HEK293 (cell line): ENCODE measurements around the gene TMEM212.

Experiments used
- CTCF ChIA-PET: fragments of 350-600 bp; formaldehyde crosslinking; extraction: SDS; loops from one replicate; lab custom pipeline; 2021; ENCODE audit warnings: antibody characterized with exemption; lab: Yijun Ruan, JAX
- POLR2A ChIA-PET: fragments of 300-600 bp; formaldehyde crosslinking; extraction: SDS; loops from one replicate; lab custom pipeline; 2020; ENCODE audit warnings: antibody characterized with exemption, inconsistent platforms; lab: Yijun Ruan, JAX
- H3K27ac ChIP-seq: fragments of 200-500 bp; sonication (Bioruptor generic); 2 replicates; pipeline ENCODE4 v1.5.1; 2014; ENCODE audit warnings: low read depth, low read length, control low read depth, inconsistent platforms; ENCODE audit errors: extremely low read depth
- H3K36me3 ChIP-seq, 2 experiments: fragments of 200-500 bp in 1 of 2; sonication (Bioruptor generic) in 1 of 2; 1 replicate in 1 of 2; 2 replicates in 1 of 2; pipeline ENCODE4 v1.5.1; 2014 to 2017; ENCODE audit warnings: inconsistent platforms in 2 of 2, low read length in 2 of 2; ENCODE audit not compliant: control insufficient read depth in 2 of 2, insufficient read depth in 1 of 2
- H3K4me1 ChIP-seq: fragments of 200-500 bp; sonication (Bioruptor generic); 2 replicates; pipeline ENCODE4 v1.5.1; 2014; ENCODE audit warnings: mild to moderate bottlenecking, low read length, inconsistent platforms; ENCODE audit not compliant: control insufficient read depth, insufficient read depth
- H3K4me3 ChIP-seq: 2 replicates; pipeline ENCODE4 v1.5.1; 2011; ENCODE audit warnings: low read depth, mild to moderate bottlenecking, control low read depth, low read length, moderate library complexity
- H3K9me3 ChIP-seq: fragments of 200-500 bp; sonication (Bioruptor generic); 2 replicates; pipeline ENCODE4 v1.5.1; 2014; ENCODE audit warnings: low read depth, low read length, inconsistent platforms; ENCODE audit not compliant: control insufficient read depth, insufficient read depth
- BCL11A ChIP-seq: fragments of 450-650 bp; formaldehyde crosslinking; IDR thresholded peaks from 2 replicates; pipeline ENCODE4 v1.5.1; 2016; ENCODE audit warnings: low read depth, missing biosample characterization, missing genetic modification characterization
- GFI1B ChIP-seq: fragments of 450-650 bp; formaldehyde crosslinking; IDR thresholded peaks from 2 replicates; pipeline ENCODE4 v1.5.1; 2016; ENCODE audit warnings: missing biosample characterization, missing genetic modification characterization
- GLIS2 ChIP-seq: fragments of 450-650 bp; formaldehyde crosslinking; IDR thresholded peaks from 2 replicates; pipeline ENCODE4 v1.5.1; 2016; ENCODE audit warnings: missing biosample characterization, missing genetic modification characterization
- HOXC10 ChIP-seq: sonication (generic); formaldehyde crosslinking; IDR thresholded peaks from 2 replicates; pipeline ENCODE4 v1.8.1; 2023; ENCODE audit warnings: mild to moderate bottlenecking, missing genetic modification reagents
- MZF1 ChIP-seq: fragments of 450-650 bp; formaldehyde crosslinking; IDR thresholded peaks from 2 replicates; pipeline ENCODE4 v1.5.1; 2017; ENCODE audit warnings: missing biosample characterization, missing genetic modification characterization, borderline replicate concordance
- PRDM1 ChIP-seq: fragments of 450-650 bp; formaldehyde crosslinking; IDR thresholded peaks from 2 replicates; pipeline ENCODE4; 2016; ENCODE audit warnings: missing biosample characterization, missing genetic modification characterization
- SP2 ChIP-seq: fragments of 450-650 bp; formaldehyde crosslinking; IDR thresholded peaks from 2 replicates; pipeline ENCODE4 v1.5.1; 2016; ENCODE audit warnings: missing biosample characterization, missing genetic modification characterization
- SP7 ChIP-seq: fragments of 450-650 bp; formaldehyde crosslinking; IDR thresholded peaks from 2 replicates; pipeline ENCODE4 v1.5.1; 2016; ENCODE audit warnings: missing biosample characterization, missing genetic modification characterization
- ZBTB17 ChIP-seq: fragments of 450-650 bp; formaldehyde crosslinking; IDR thresholded peaks from 2 replicates; pipeline ENCODE4 v1.5.1; 2016; ENCODE audit warnings: missing biosample characterization, missing genetic modification characterization
- ZBTB20 ChIP-seq: fragments of 450-650 bp; formaldehyde crosslinking; IDR thresholded peaks from 2 replicates; pipeline ENCODE4 v1.5.1; 2016; ENCODE audit warnings: missing biosample characterization, missing genetic modification characterization
- ZBTB6 ChIP-seq: fragments of 450-650 bp; formaldehyde crosslinking; IDR thresholded peaks from 2 replicates; pipeline ENCODE4 v1.5.1; 2017; ENCODE audit warnings: missing biosample characterization, missing genetic modification characterization
- ZBTB8A ChIP-seq: fragments of 450-650 bp; formaldehyde crosslinking; IDR thresholded peaks from 2 replicates; pipeline ENCODE4 v1.5.1; 2016; ENCODE audit warnings: missing biosample characterization, missing genetic modification characterization
- ZNF169 ChIP-seq: fragments of 450-650 bp; formaldehyde crosslinking; IDR thresholded peaks from 2 replicates; pipeline ENCODE4 v1.5.1; 2016; ENCODE audit warnings: missing biosample characterization, missing genetic modification characterization
- ZNF335 ChIP-seq: fragments of 450-650 bp; formaldehyde crosslinking; conservative IDR thresholded peaks from 2 replicates; pipeline ENCODE4 v1.5.1; 2016; ENCODE audit warnings: missing biosample characterization, missing genetic modification characterization
- ZNF341 ChIP-seq: fragments of 450-650 bp; formaldehyde crosslinking; IDR thresholded peaks from 2 replicates; pipeline ENCODE4; 2016; ENCODE audit warnings: low read depth, missing biosample characterization, missing genetic modification characterization
- ZNF354C ChIP-seq: fragments of 450-650 bp; formaldehyde crosslinking; IDR thresholded peaks from 2 replicates; pipeline ENCODE4 v1.5.1; 2016; ENCODE audit warnings: missing biosample characterization, missing genetic modification characterization, low read depth, borderline replicate concordance
- ZNF366 ChIP-seq: fragments of 450-650 bp; formaldehyde crosslinking; conservative IDR thresholded peaks from 2 replicates; pipeline ENCODE4 v1.5.1; 2016; ENCODE audit warnings: missing biosample characterization, missing genetic modification characterization
- ZNF660 ChIP-seq: fragments of 450-650 bp; IDR thresholded peaks from 2 replicates; pipeline ENCODE4 v1.5.1; 2018; ENCODE audit warnings: missing biosample characterization, mild to moderate bottlenecking, missing genetic modification characterization
- TF ChIP-seq, protein P1 (sequence below): fragments of 450-650 bp; formaldehyde crosslinking; IDR thresholded peaks from 2 replicates; pipeline ENCODE4 v1.5.1; 2016; ENCODE audit warnings: missing biosample characterization, missing genetic modification characterization
- TF ChIP-seq, protein P2 (sequence below): fragments of 450-650 bp; formaldehyde crosslinking; IDR thresholded peaks from 2 replicates; pipeline ENCODE4 v1.5.1; 2017; ENCODE audit warnings: missing biosample characterization, missing genetic modification characterization
- TF ChIP-seq, protein P3 (sequence below): fragments of 450-650 bp; IDR thresholded peaks from 2 replicates; pipeline ENCODE4 v1.5.1; 2018; ENCODE audit warnings: missing biosample characterization, missing genetic modification characterization
- TF ChIP-seq, protein P4 (sequence below): fragments of 450-650 bp; formaldehyde crosslinking; IDR thresholded peaks from 2 replicates; pipeline ENCODE4 v1.5.1; 2016; ENCODE audit warnings: missing biosample characterization, missing genetic modification characterization
- TF ChIP-seq, protein P5 (sequence below): fragments of 450-650 bp; formaldehyde crosslinking; IDR thresholded peaks from 2 replicates; pipeline ENCODE4 v1.5.1; 2016; ENCODE audit warnings: missing biosample characterization, missing genetic modification characterization

TMEM212 gene

DNA sequence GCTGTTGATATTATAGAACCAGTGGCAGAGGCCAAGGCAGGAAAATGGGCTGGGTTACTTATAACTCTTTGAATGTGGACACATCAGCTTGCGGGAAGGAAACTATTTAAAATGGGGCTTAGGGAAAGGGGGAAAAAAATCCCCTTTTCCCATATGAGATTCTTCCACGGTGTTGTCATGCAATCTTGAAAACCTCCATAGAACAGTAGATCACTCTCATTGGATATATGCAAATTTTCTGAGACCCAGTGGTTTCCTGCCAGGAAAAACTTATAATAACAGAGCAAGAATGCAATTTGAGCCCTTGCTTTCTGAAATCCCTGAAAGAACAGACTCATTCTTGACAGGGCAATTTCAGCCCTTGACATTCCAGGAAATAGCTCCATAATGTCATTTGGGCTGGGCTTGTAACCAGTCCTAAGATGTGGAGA lies 31.1 kb downstream of the TMEM212 start:
- Histone ChIP-seq H3K4me1 (peaks cover 3% of the 10 kb centered on the region; the same call in 1 of the 2 replicates), H3K27ac (no peak overlapping the region; the same call in 1 of the 2 replicates), H3K36me3 (no peaks in the 10 kb centered on the region), H3K4me3 (no peak overlapping the region), H3K9me3 (no peaks in the 10 kb centered on the region)
- POLR2A ChIA-PET, result no interaction called here
- CTCF ChIA-PET, result no interaction called here
- TF ChIP-seq ZBTB17 (peak; percentile 83), BCL11A (tag by site-specific recombination) (no peak), SP7 (0 out of 2 replicates have a peak, but pooled peaks have one; percentile 41), HOXC10 (CRISPR knock-in tag) (no peak), ZBTB20 (tag by site-specific recombination) (0 out of 2 replicates have a peak, but pooled peaks have one; percentile 1), ZNF341 (no peak), MZF1 (tag by site-specific recombination) (peak; percentile 97), GLIS2 (tag by site-specific recombination) (no peak), ZBTB6 (peak; percentile 47; the same call in 1 of the 2 replicates), ZNF660 (tag by site-specific recombination) (peak; percentile 93), ZNF366 (tag by site-specific recombination) (peak; percentile 44; the same call in 1 of the 2 replicates), SP2 (tag by site-specific recombination) (no peak), ZNF354C (tag by site-specific recombination) (no peak), GFI1B (tag by site-specific recombination) (0 out of 2 replicates have a peak, but pooled peaks have one; percentile 26), ZBTB8A (tag by site-specific recombination) (peak; percentile 65), ZNF169 (tag by site-specific recombination) (no peak), ZNF335 (tag by site-specific recombination) (peak; percentile 9; the same call in 1 of the 2 replicates), PRDM1 (tag by site-specific recombination) (0 out of 2 replicates have a peak, but pooled peaks have one; percentile 12)
- TF ChIP-seq, protein P1, sequence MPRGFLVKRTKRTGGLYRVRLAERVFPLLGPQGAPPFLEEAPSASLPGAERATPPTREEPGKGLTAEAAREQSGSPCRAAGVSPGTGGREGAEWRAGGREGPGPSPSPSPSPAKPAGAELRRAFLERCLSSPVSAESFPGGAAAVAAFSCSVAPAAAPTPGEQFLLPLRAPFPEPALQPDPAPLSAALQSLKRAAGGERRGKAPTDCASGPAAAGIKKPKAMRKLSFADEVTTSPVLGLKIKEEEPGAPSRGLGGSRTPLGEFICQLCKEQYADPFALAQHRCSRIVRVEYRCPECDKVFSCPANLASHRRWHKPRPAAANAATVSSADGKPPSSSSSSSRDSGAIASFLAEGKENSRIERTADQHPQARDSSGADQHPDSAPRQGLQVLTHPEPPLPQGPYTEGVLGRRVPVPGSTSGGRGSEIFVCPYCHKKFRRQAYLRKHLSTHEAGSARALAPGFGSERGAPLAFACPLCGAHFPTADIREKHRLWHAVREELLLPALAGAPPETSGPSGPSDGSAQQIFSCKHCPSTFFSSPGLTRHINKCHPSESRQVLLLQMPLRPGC (tag by site-specific recombination), result peak; percentile 65
- TF ChIP-seq, protein P2, sequence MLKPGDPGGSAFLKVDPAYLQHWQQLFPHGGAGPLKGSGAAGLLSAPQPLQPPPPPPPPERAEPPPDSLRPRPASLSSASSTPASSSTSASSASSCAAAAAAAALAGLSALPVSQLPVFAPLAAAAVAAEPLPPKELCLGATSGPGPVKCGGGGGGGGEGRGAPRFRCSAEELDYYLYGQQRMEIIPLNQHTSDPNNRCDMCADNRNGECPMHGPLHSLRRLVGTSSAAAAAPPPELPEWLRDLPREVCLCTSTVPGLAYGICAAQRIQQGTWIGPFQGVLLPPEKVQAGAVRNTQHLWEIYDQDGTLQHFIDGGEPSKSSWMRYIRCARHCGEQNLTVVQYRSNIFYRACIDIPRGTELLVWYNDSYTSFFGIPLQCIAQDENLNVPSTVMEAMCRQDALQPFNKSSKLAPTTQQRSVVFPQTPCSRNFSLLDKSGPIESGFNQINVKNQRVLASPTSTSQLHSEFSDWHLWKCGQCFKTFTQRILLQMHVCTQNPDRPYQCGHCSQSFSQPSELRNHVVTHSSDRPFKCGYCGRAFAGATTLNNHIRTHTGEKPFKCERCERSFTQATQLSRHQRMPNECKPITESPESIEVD (tag by site-specific recombination), result peak; percentile 88
- TF ChIP-seq, protein P3, sequence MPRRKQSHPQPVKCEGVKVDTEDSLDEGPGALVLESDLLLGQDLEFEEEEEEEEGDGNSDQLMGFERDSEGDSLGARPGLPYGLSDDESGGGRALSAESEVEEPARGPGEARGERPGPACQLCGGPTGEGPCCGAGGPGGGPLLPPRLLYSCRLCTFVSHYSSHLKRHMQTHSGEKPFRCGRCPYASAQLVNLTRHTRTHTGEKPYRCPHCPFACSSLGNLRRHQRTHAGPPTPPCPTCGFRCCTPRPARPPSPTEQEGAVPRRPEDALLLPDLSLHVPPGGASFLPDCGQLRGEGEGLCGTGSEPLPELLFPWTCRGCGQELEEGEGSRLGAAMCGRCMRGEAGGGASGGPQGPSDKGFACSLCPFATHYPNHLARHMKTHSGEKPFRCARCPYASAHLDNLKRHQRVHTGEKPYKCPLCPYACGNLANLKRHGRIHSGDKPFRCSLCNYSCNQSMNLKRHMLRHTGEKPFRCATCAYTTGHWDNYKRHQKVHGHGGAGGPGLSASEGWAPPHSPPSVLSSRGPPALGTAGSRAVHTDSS (tag by site-specific recombination), result no peak
- TF ChIP-seq, protein P4, sequence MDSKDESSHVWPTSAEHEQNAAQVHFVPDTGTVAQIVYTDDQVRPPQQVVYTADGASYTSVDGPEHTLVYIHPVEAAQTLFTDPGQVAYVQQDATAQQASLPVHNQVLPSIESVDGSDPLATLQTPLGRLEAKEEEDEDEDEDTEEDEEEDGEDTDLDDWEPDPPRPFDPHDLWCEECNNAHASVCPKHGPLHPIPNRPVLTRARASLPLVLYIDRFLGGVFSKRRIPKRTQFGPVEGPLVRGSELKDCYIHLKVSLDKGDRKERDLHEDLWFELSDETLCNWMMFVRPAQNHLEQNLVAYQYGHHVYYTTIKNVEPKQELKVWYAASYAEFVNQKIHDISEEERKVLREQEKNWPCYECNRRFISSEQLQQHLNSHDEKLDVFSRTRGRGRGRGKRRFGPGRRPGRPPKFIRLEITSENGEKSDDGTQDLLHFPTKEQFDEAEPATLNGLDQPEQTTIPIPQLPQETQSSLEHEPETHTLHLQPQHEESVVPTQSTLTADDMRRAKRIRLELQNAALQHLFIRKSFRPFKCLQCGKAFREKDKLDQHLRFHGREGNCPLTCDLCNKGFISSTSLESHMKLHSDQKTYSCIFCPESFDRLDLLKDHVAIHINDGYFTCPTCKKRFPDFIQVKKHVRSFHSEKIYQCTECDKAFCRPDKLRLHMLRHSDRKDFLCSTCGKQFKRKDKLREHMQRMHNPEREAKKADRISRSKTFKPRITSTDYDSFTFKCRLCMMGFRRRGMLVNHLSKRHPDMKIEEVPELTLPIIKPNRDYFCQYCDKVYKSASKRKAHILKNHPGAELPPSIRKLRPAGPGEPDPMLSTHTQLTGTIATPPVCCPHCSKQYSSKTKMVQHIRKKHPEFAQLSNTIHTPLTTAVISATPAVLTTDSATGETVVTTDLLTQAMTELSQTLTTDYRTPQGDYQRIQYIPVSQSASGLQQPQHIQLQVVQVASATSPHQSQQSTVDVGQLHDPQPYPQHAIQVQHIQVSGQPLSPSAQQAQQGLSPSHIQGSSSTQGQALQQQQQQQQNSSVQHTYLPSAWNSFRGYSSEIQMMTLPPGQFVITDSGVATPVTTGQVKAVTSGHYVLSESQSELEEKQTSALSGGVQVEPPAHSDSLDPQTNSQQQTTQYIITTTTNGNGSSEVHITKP (tag by site-specific recombination), result peak; percentile 58
- TF ChIP-seq, protein P5, sequence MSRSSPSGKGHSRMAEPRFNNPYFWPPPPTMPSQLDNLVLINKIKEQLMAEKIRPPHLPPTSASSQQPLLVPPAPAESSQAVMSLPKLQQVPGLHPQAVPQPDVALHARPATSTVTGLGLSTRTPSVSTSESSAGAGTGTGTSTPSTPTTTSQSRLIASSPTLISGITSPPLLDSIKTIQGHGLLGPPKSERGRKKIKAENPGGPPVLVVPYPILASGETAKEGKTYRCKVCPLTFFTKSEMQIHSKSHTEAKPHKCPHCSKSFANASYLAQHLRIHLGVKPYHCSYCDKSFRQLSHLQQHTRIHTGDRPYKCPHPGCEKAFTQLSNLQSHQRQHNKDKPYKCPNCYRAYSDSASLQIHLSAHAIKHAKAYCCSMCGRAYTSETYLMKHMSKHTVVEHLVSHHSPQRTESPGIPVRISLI (tag by site-specific recombination), result peak; percentile 81
